NCI-H526 (cell line): ENCODE data around the gene KITLG.
"Not testable (repeated sequence)": the region's sequence is repeated elsewhere in the genome, so short reads cannot be mapped to it uniquely, and the experiment has no call there.

Experiments used
- DNase-seq, 2 experiments: peaks; one replicate each; lab custom pipeline; 2025; lab: John Stamatoyannopoulos, UW

The KITLG gene, protein sequence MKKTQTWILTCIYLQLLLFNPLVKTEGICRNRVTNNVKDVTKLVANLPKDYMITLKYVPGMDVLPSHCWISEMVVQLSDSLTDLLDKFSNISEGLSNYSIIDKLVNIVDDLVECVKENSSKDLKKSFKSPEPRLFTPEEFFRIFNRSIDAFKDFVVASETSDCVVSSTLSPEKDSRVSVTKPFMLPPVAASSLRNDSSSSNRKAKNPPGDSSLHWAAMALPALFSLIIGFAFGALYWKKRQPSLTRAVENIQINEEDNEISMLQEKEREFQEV

DNA sequence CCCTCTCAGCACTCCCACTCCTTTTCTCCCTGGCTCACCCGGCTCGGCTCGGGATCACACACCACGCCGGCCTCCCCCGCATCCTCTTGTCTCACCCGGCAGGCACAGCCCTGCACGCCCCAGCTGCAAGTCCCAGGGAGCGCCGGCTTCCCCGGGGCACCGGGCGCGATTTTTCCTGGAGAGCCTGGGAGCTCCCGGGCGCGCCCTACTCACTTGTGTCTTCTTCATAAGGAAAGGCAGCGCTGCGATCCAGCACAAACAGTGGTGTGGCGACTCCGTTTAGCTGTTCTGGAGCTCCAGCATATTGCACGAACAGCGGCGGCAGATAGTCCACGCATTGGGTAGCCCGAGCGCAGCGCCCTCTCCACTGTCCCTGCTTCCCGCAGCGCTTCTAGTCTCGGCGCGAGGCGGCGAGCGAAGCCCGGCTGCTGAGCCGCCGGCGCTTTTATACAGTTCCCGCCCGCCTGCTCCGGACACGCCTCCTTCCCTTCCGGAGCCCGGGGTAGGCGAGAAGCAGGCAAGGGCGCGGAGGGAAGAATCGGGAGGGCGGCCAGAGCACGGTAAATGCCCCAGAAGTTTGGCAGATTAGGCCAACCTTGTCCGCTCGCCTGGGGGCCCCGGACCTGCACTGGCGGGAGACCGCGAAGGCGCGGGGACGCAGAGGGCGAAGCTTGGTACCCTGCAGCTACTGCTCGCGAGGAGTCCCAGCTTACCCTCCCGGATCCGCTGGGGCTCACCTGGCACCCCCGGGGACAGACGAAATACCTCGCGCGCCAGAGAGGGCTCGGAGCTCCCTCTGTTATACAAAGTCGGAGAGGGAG is at the start of gene KITLG:
TSS of gene KITLG (minus strand) at position 421 of the 821 bp plus-strand sequence. CDS start at position 228, 193 bp downstream.
- DNase-seq: peak; percentile 85 to 94

DNA sequence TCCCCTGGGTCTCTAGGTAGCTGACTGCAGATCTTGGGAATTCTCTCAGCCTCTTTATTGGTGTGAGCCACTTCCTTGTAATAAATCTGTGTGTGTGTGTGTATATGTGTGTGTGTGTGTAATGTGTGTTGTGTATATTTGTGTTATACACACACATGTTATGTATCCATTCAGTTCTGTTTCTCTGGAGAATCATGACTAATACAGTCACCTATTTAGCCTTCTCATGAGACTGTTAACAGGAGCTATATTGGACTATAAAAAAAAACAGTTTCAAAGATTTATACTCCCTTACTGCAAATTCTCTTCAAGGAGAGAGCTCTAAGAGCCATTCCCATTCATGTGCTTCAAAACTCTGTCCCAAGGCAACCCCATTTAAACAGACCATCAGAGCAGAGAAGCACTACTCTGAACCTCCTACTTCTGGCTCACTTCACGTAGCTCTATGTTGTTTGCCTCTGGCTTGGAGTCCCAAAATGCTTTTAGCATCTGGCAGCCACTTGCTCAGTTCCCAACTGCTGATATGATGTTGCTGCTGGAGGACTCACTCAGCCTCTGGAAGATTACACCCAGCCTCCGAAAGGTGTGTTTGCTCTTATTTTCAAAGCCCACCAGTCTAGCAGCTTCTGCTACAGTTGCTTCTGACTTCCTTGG is 48.7 kb upstream of the KITLG start:
- DNase-seq: no peak

DNA sequence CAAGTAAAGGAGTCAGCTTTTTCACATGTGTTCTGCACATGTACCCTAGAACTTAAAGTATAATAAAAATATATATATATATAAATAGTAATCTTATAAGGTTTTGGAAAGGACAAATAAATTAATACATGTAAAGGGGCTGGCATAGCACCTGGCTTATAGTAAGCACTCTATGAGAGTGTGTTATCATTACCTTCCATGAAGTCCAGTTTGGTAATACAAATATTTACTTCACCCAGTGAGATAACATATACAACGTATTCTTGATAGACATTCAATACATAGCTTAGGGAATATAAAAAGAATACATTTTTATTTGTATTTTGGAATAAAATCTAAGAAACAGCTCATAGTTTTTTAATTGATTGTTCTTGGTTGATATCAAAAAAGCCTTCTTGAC is 47.8 kb upstream of the KITLG start:
- DNase-seq: not testable (repeated sequence)

DNA sequence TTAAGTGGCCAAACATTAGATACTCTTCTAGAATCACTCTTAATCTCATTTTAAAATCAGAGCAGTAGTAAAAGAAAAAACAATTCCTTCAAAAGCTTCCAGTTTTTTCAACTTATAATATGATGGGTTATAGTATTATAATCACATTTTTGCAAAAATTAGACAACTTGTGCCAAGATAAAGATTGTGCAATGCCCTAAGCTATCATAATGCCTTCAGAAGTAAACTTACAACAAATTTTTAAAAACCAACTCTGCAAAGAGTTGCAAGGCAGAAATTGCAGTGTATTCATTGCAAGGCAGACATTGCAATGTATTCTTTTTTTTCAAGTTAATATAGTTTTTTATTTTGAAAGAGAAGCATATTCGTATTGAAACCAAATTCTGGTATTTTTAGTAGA is 47.2 kb upstream of the KITLG start:
- DNase-seq: no peak

DNA sequence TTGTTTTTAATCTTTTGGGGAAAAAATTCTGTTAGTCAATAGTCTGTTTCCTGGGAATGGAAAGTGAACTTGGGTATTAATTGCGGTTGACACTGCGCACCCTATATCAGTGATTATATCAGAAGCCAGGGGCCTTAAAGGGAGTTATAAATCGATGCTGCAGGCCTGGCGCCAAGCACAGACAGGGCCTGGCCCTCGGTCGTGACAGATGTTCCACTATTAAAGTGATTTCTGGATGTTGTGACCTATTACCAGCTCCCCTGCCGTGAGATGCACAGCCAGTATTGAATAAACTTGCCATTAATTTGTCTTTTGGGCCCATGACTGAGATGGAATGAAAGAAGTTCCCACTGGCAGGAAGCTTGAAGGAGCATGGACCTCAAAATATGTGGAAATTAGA is 45.1 kb upstream of the KITLG start:
- no peak for DNase-seq

DNA sequence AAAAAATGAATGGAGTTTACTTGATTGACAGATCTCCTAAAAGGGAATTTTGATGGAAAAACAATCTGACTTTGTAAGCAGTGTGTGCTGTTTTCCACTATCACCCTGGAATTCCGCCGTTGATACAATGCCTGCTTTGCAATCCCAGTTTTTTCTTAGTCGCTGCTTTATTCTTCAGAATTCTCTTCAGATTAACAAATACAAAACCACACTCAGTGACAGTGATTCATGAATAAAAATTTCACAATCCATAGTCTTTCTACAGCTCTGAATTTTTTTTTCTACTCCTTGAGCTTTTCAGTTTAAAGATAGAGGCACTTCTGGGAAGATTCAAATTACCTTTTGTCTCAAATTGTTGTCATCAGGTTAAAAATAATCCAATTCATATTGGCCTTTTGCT is 44.6 kb upstream of the KITLG start:
- DNase-seq: no peak

DNA sequence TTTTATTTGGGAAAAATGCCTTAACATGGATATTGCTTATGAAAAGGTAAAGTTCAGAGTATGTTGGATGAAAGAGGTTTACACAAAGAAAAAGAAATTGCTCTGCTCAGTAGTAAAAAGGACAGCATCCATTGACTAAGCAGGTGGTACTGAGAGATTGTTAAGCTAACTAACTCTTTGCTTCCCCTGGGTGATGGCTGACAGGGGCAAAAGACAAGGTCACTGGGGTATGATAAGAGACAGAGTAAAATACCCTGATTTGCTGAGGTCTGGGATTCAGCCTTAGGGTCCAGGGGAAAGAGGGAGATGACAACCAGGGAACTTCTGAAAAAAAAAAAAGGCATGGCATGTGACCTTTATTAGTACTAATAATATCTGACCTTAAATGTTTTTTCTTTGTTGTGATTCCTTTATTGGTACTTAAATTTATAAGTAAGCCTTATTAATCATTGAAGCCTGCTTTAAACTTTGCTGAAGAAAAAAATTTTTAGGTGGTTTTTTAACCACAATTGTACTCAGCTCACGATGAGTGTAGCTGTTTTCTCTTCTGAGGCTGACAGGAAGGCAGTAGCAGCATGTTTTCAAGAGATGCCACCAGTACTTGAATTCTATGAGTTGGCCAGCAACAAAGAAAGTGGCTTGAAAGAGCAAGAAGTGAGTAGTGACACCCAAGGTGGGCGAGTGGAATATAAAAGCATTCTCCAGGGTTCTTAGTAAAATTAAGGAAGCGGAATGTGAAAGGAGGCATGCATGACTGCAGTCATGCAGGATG is 43.7 kb upstream of the KITLG start:
- DNase-seq: no peak

DNA sequence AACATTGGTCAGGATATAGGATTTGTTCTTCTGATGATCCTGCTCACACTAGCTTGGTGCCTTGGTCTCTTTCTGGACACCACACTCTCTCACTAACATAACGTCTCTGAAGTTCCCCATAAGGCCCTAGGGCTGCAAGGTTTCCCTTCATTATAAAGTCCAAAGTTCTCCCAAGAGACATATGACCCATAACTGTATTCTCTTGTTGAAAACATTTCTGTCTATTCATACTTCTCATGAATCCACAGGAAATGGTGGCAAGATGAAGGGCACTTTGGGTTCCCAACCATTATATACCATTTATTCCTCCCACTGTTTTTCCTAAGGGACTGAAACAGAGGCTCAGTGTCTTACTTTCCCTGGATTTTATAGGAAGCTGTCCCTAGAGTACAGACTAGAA is 37.1 kb upstream of the KITLG start:
- no peak for DNase-seq

DNA sequence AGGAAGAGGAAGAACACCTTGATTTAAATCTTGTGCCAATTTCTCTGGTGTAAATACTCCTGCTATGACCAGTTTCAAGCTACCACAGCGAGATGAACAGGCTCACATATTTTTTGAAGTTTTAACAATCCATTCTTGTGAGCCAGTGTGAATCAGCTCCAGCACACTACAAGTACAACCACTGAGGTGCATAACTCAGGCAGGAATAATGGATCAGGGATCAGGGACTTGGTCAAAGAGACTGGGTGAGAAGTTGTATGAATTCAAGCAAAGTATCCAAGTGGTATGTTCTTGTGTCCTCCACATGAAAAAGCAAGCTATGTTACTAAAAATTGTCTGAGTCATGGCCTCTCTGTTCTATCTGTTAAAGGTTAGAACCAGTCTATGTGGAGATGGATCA is 35.2 kb upstream of the KITLG start:
- no peak for DNase-seq

DNA sequence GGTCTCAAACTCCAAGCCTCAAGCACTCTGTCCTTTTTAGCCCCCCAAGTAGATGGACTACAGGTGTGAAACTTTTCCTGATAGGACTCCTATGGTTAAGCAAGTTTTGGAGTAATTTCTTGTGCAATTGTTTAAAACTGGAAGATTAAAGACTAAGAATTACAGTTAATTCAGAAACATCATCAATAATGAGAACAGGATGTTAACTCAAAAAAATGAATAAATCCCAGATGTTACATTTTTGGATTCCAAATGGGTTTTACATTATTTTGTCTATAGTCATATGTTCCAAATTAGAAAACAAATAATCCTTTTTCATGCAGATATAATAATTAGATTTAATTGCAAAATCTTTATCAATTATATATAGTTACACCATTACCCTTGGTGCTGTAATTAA is 24.4 kb upstream of the KITLG start:
- DNase-seq: no peak

DNA sequence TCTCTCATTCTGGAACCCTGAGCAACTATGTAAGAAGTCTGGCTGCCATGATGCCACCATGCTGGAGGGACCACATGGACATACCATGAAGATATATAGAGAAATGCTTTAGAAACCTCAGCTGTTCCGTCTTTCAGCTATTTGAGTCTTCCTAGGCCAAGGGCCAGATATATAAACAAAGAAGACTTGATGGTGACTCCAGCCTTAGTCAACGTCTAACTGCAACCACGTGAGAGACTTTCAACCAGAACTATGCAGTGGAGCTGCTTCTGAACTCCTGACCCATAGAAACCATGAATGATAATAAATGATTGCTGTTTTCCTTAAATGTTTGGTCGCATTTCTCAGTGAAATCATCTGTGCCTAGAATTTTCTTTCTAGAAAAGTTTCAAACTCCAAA is 20.0 kb upstream of the KITLG start:
- no peak for DNase-seq

DNA sequence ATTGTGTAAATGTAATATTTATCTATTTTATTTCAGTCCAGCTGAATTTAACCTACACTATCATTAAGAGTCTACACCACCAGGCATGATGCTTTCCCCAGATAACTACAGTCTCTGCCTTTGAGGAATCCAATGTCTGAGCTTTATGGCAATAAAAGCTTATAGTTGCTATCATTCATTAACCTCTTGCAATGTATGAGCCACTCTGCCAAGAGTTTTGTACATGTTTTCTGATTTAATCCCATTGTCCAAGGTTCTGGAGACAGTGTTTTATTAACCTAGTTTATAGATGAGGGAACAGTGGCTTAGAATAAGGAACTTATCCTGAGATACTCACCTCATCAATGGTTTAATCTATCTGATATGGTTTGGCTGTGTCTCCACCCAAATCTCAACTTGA is 17.1 kb upstream of the KITLG start:
- DNase-seq: no peak

DNA sequence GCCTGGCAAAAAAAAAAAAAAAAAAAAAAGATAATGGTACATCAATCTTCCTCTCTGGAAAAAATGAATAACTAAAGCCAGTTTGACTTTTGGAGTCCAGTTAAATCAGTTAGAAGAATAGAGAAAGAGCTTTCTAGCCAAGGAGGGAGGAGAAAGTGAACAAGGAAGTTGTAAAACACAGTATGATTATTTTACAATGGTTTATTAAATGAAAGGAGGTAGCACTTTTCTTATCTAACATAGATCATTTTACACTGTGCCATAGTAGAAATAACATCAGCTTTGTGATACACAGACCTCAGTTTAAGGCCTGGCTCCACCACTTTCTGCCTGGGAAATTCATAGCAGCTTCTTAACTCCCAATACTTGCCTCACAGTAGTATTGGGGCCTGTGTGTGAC is 15.4 kb upstream of the KITLG start:
- DNase-seq: no peak

DNA sequence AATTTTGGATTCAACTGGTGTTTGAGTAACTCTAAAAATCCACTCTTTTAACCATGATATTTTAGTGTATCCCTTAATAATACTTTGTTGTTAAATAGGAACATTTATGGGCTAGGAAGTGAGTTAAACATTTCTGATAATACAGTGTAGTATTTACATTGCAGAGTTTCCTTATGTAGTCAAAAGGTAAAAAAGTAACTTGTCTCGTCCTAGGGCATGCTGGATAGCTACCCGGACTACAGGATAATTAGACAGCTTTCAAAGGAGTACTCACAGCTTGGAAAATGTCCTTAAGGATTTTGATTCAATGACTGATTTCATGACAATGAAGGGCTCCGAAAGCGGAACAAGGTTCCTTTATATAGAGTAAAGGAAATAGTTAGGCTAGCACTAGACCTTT is 14.5 kb upstream of the KITLG start:
- DNase-seq: no peak

DNA sequence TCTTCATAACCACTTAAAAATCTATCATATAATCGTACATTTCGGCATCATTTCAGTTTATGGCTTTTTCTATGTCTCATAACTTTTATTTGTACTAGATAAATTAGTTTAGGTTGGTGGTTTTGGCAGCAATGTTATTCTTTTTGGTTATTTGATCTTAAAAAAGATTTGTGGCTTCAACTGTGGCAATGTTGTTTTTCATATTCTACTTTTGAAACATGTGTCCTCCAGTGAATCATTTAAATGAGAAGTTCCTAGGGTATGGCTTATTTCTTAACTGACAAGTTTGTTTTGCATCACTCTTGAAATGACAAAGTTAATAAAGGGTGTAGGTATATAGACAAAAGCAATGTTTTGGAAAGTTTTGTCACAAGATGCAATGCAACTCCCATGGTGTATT is 11.1 kb upstream of the KITLG start:
- DNase-seq: no peak

DNA sequence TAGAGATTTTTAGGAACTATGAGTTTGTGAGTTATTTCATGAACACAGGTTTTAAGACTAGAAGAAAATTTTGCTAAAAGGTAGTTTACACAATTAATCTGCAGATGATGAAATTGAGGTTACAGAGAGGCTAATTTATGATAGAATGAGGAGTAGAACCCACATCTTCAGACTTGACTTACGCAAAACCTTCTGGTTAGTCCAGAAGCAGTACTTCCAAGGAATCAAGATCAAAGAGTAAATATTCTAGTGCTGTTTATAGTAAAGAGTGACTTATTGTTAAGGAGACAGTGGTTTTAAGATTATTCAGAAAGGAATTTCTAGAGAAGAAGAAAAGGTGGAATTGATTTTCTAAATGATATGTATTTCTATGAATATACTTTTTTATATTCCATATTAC is 10.6 kb upstream of the KITLG start:
- DNase-seq: no peak

DNA sequence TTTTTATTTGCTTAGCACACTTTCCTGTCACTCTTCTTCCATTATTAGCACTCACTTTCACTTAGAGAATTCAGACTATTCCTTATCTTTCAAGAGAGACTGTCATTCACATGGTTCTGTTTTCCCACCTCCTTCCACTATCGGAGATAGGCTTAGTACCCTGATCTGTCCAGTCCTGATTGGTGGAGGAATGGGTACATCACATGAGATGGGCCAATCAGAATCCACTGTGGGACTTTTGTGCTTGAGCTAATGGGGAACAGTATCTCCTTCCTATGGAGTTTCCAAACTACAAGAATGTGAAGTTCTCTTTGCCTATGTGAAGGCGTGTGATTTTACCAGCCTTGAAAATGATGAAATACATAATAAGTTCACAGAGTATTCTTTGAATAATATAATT is 4.8 kb upstream of the KITLG start:
- DNase-seq: no peak

DNA sequence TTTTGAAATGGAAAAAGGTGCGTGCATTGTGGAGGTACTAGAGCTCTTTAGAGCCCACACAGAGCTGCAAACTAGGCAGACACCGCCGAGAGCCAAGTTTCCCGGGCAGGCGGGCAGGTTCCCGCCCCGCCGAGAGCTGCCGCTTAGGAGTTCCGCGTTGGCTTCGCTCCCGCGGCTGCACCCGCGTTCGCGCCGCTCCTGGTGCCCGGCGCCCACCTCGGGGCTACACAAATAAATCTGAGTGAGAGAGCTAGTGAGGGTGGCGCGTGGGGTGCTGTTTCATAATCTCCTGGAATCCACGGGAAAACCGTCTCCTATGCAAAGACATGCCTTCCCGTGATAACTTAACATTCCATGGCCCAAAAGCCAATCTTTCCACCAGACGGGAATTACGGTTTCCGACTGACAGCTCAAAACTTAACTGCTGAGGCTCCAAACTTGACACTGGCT is 645 bp downstream of the KITLG start:
- peak; percentile 21 to 71 for DNase-seq

DNA sequence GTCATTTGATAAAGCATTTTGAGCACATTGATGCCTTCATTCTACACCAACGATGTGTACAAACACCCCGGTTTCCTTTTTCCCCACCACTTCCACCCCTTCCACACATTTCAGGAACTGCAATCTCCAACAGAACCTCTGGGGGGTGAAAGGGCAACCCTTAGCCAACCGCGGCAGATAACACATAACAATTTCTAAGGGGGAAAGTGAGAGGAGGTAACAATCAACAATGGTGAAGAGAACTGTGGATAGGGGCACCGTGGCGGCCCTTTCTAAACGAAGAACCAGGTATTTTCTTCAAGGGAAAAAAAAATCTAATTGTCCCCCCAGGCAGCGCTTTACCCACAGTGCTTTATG is 1.1 kb downstream of the KITLG start:
- DNase-seq: peak; percentile 61 to 77

DNA sequence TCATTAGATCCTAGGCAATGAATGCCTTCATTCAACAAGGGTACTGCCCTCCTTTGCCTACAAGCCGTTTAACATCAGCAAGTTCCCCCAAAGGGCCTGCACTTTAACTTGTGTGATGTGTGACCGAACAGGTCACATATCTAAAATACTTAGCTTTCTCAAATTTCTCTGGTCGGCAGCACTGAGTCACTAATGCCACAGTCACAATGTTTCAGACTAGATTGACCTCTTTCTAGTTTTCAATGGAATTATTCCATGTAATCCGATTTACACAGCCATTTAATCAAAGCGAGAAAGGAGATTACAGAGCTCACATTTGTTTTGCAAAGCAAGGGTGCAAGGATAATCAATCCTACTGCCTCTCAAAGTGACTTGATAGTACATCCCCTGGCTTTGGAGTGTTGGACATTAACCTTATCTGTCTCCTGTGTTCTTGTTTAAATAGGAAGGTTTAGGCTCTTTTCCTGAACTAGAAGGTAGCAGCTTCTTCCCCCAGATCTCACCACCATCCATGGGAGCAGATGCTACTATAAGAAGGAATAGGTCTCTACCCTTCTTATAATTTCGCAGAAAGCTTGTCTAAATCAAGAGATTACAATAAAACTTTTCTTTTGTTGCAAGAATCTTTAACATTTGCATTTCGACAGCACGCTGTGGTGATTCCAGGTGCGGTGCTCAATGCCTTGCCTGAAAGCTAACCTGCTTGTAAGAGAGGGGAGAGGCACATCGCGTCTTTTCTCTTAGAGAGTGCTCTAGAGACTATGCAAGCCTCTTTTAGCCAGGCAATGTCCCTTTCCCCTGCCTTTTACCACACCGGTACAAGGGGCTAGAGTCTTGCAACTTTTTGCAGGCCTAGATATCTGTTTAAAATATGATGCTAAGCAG is 1.8 kb downstream of the KITLG start:
- peak; percentile 56 to 77 for DNase-seq

DNA sequence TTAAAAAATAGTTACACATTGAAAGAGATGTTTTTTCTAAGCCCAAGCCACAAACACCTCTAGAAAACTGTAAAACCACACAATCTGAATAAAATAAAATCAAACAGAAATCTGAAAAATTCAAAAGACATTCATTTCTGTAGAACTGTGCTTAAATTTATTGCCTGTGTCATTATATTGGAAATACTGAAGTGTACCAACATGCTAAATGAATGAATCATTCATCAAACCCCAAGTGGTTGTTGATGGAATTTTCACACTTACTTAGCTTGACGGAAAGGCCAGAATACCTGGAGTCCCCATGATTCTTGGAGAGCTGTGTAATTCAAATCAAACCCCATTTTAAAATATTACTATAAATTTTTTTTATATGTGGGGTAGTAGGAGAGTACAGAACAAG is 2.7 kb downstream of the KITLG start:
- peak in 1 of 2 experiments; percentile 57 for DNase-seq
